ENCODE measurements around the gene BLID. TPM values are rescaled to one million over a fixed set of nuclear protein-coding genes. Genes with fewer than 3 reads are reported as not detected.

Gene BLID
- total and polyA plus RNA-seq, 10 of the 15 experiments (the other 5 are each of a cell fraction or from before 2014, with no cell fraction given): not detected

DNA sequence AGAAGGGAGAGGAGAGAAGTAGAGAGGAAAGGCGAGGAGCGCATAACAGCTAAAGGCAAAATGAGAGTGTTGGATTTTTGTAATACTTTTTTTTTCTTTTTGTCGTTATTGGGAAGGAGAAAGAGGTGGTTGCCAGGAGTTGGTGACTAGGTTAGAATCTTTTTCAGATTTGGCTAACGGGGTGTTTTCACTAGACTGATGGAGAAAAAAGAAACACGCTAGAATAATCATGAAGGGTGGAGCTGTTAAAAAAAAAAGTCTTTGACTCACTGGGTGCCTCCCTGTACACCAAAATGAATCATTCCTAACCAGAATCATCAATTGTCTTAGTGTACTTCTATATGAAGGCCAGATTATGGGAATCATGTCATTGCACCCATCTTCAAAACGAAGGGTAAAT lies 12.7 kb downstream of the BLID start:
- TF ChIP-seq JUNB (IDR thresholded peaks at IDR 0.05) (no peak), SMAD1 (IDR thresholded peaks at IDR 0.05; ENCODE audit: low read depth, partially characterized antibody) (no peak), MEF2B (IDR thresholded peaks at IDR 0.05; ENCODE audit: partially characterized antibody, poor library complexity, severe bottlenecking) (no peak), ESRRA (IDR thresholded peaks at IDR 0.05; ENCODE audit: low read length) (no peak)
- RAD21 ChIA-PET (ENCODE audit: unreplicated experiment): no interaction called here
- CTCF ChIA-PET: interaction anchor here (1.4 kb wide), 1 partner anchor 9 kb away, joined by 3 read pairs; no protein-coding TSS in a partner anchor
- H3K27ac ChIP-seq (ENCODE audit: control insufficient read depth, insufficient read depth): no peak overlapping the region
- ATAC-seq: no peak
- no peak overlapping the region for H3K9ac ChIP-seq (ENCODE audit: control insufficient read depth, insufficient read depth, low read length)
- H3K36me3 ChIP-seq (ENCODE audit: control insufficient read depth in 2 of 2, insufficient read depth in 2 of 2, low read length in 1 of 2): no peaks in the 10 kb centered on the region
- no peak for DNase-seq (ENCODE audit: low read depth, low spot score)
- no peak for FAIRE-seq
- no peak overlapping the region for H2AFZ ChIP-seq (ENCODE audit: control insufficient read depth, low read depth, low read length)
- H3K79me2 ChIP-seq (ENCODE audit: control insufficient read depth, insufficient read depth, low read length): no peaks in the 10 kb centered on the region
- 10% methylated on average over 5 of the region's 6 CpGs for WGBS (ENCODE audit: insufficient coverage, insufficient replicate concordance, low lambda C conversion rate, missing lambda C conversion rate)
- H3K4me3 ChIP-seq: no peak overlapping the region
- intact Hi-C loops (cut with micrococcal nuclease; ENCODE audit: unreplicated experiment): no loop called here
- no peaks in the 10 kb centered on the region for H3K4me1 ChIP-seq (ENCODE audit: control insufficient read depth, insufficient read depth, low read length)
- POLR2A ChIA-PET: no interaction called here
- SMC1A ChIA-PET (ENCODE audit: uncharacterized antibody, unreplicated experiment): no interaction called here
- no peaks in the 10 kb centered on the region for H4K20me1 ChIP-seq (ENCODE audit: control insufficient read depth, insufficient read depth)
- no peak overlapping the region for H3K4me2 ChIP-seq (ENCODE audit: control insufficient read depth, insufficient read depth)
- no peaks in the 10 kb centered on the region; the same call in 2 of the 3 replicates for H3K9me3 ChIP-seq (replicated peaks; ENCODE audit: control insufficient read depth, insufficient read depth, low read length)
- no TSS peak for BruUV-seq (replicated peaks)
- in situ Hi-C loops (cut with MboI): no loop called here
- H3K27me3 ChIP-seq (replicated peaks in 1 of 2; ENCODE audit: control insufficient read depth in 2 of 2, insufficient read depth in 2 of 2, low read length in 1 of 2): peaks cover 0 to 20% of the 10 kb centered on the region in 2 experiments; a peak in 3 of 4 replicates

DNA sequence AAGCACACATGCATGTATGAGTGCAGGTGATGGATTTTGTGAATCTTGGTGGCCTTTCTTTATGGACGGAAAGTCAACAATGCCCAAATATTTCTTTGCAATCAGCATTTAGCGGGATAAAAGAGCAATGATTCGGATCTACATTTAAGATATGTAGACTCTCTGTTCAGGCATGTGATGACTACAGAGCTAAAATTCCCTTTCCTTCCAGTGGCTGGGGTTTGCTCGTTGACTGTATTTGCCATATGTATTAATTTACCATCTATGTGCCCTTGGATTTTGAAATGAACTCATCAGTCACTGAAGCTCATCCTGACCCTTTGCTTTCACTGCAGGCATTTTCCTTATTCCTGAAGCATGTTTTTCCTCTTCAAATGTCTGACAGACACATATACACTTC lies 13.6 kb downstream of the BLID start:
- H3K4me1 ChIP-seq (ENCODE audit: control insufficient read depth, insufficient read depth, low read length): no peaks in the 10 kb centered on the region
- no peak overlapping the region for H3K27ac ChIP-seq (ENCODE audit: control insufficient read depth, insufficient read depth)
- WGBS (ENCODE audit: insufficient coverage, insufficient replicate concordance, low lambda C conversion rate, missing lambda C conversion rate): 56% methylated on average over 4 of the region's 4 CpGs
- SMC1A ChIA-PET (ENCODE audit: uncharacterized antibody, unreplicated experiment): no interaction called here
- no peaks in the 10 kb centered on the region for H3K79me2 ChIP-seq (ENCODE audit: control insufficient read depth, insufficient read depth, low read length)
- no peaks in the 10 kb centered on the region for H3K36me3 ChIP-seq (ENCODE audit: control insufficient read depth in 2 of 2, insufficient read depth in 2 of 2, low read length in 1 of 2)
- ATAC-seq (no peak), FAIRE-seq (no peak), DNase-seq (ENCODE audit: low read depth, low spot score) (no peak)
- H3K4me3 ChIP-seq: no peak overlapping the region
- no peak overlapping the region for H3K9ac ChIP-seq (ENCODE audit: control insufficient read depth, insufficient read depth, low read length)
- intact Hi-C loops (cut with micrococcal nuclease; ENCODE audit: unreplicated experiment): no loop called here
- RAD21 ChIA-PET (ENCODE audit: unreplicated experiment): no interaction called here
- no peak overlapping the region for H3K4me2 ChIP-seq (ENCODE audit: control insufficient read depth, insufficient read depth)
- peaks cover 0 to 20% of the 10 kb centered on the region in 2 experiments; a peak in 3 of 4 replicates for H3K27me3 ChIP-seq (replicated peaks in 1 of 2; ENCODE audit: control insufficient read depth in 2 of 2, insufficient read depth in 2 of 2, low read length in 1 of 2)
- no peaks in the 10 kb centered on the region for H4K20me1 ChIP-seq (ENCODE audit: control insufficient read depth, insufficient read depth)
- CTCF ChIA-PET: no interaction called here
- H3K9me3 ChIP-seq (replicated peaks; ENCODE audit: control insufficient read depth, insufficient read depth, low read length): no peaks in the 10 kb centered on the region; the same call in 2 of the 3 replicates
- in situ Hi-C loops (cut with MboI): no loop called here
- no peak overlapping the region for H2AFZ ChIP-seq (ENCODE audit: control insufficient read depth, low read depth, low read length)
- BruUV-seq (replicated peaks): no TSS peak
- POLR2A ChIA-PET: no interaction called here
- TF ChIP-seq ZNF207 (IDR thresholded peaks at IDR 0.05; ENCODE audit: borderline replicate concordance): no peak
- TF ChIP-seq IRF4 (IDR thresholded peaks at IDR 0.05; ENCODE audit: low read depth, low read length): no peak
- TF ChIP-seq MTA3 (IDR thresholded peaks at IDR 0.05; ENCODE audit: borderline replicate concordance, low read length): no peak
- no peak for TF ChIP-seq NBN (IDR thresholded peaks at IDR 0.05)
- TF ChIP-seq, protein P1, sequence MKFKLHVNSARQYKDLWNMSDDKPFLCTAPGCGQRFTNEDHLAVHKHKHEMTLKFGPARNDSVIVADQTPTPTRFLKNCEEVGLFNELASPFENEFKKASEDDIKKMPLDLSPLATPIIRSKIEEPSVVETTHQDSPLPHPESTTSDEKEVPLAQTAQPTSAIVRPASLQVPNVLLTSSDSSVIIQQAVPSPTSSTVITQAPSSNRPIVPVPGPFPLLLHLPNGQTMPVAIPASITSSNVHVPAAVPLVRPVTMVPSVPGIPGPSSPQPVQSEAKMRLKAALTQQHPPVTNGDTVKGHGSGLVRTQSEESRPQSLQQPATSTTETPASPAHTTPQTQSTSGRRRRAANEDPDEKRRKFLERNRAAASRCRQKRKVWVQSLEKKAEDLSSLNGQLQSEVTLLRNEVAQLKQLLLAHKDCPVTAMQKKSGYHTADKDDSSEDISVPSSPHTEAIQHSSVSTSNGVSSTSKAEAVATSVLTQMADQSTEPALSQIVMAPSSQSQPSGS (IDR thresholded peaks at IDR 0.05; ENCODE audit: low read length): no peak
- no peak for TF ChIP-seq MYC (IDR thresholded peaks at IDR 0.05; ENCODE audit: insufficient read depth, insufficient read length, insufficient replicate concordance, low read length, severe bottlenecking)
- TF ChIP-seq NFXL1 (IDR thresholded peaks at IDR 0.05; ENCODE audit: borderline replicate concordance): no peak
- no peak for TF ChIP-seq SMAD1 (IDR thresholded peaks at IDR 0.05; ENCODE audit: low read depth, partially characterized antibody)
- TF ChIP-seq NR2C2 (IDR thresholded peaks at IDR 0.05; ENCODE audit: borderline replicate concordance, control insufficient read depth, insufficient read length, low read depth): no peak
- TF ChIP-seq EGR1 (IDR thresholded peaks at IDR 0.05; ENCODE audit: borderline replicate concordance in 1 of 2, low read depth in 2 of 2, low read length in 2 of 2): no peak
- TF ChIP-seq SIX5 (IDR thresholded peaks at IDR 0.05; ENCODE audit: low read depth, low read length, severe bottlenecking): no peak
- TF ChIP-seq NR2C1 (IDR thresholded peaks at IDR 0.05): no peak
- no peak for TF ChIP-seq HDAC6 (IDR thresholded peaks at IDR 0.05; ENCODE audit: unreplicated experiment)
- TF ChIP-seq, protein P2, sequence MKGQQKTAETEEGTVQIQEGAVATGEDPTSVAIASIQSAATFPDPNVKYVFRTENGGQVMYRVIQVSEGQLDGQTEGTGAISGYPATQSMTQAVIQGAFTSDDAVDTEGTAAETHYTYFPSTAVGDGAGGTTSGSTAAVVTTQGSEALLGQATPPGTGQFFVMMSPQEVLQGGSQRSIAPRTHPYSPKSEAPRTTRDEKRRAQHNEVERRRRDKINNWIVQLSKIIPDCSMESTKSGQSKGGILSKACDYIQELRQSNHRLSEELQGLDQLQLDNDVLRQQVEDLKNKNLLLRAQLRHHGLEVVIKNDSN (IDR thresholded peaks at IDR 0.05; ENCODE audit: borderline replicate concordance, extremely low read length, insufficient read depth, low read depth, low read length): no peak
